Loucy (cell line): ENCODE results near the gene TADA1.
"Not testable (repeated sequence)": the region's sequence is repeated elsewhere in the genome, so short reads cannot be mapped to it uniquely, and the experiment has no call there.

Source experiments
- H2AFZ ChIP-seq: fragments of 200-600 bp; sonication (generic); 2 replicates; pipeline ENCODE4 v1.6.0; 2016; ENCODE audit warnings: antibody characterized with exemption, mild to moderate bottlenecking, low read length, moderate library complexity
- H3F3A ChIP-seq: fragments of 200-600 bp; 2 replicates; pipeline ENCODE4 v1.6.0; 2016; ENCODE audit warnings: antibody characterized with exemption, low read depth, mild to moderate bottlenecking
- H3K27me3 ChIP-seq: fragments of 200-600 bp; sonication (generic); 2 replicates; pipeline ENCODE4 v1.6.1; 2014; ENCODE audit warnings: low read length, mild to moderate bottlenecking; ENCODE audit not compliant: insufficient read depth, poor library complexity, severe bottlenecking
- H3K36me3 ChIP-seq: fragments of 200-600 bp; sonication (generic); 2 replicates; pipeline ENCODE4 v1.6.1; 2016; ENCODE audit warnings: low read length; ENCODE audit not compliant: insufficient read depth
- H3K4me1 ChIP-seq: fragments of 200-600 bp; sonication (generic); 2 replicates; pipeline ENCODE4 v1.5.1; 2014; ENCODE audit warnings: low read length, mild to moderate bottlenecking; ENCODE audit not compliant: insufficient read depth, poor library complexity, severe bottlenecking
- H3K4me2 ChIP-seq: fragments of 200-600 bp; sonication (generic); 2 replicates; pipeline ENCODE4 v1.6.0; 2014; ENCODE audit warnings: antibody characterized with exemption, low read length, low read depth, mild to moderate bottlenecking; ENCODE audit not compliant: poor library complexity, severe bottlenecking
- H3K4me3 ChIP-seq: fragments of 200-600 bp; sonication (generic); 2 replicates; pipeline ENCODE4 v1.5.1; 2014; ENCODE audit warnings: low read length, mild to moderate bottlenecking, mixed read lengths; ENCODE audit not compliant: poor library complexity, severe bottlenecking
- H3K79me2 ChIP-seq: fragments of 200-600 bp; sonication (generic); 2 replicates; pipeline ENCODE4 v1.6.1; 2014; ENCODE audit warnings: low read length; ENCODE audit not compliant: insufficient read depth
- H3K9ac ChIP-seq: fragments of 200-600 bp; sonication (generic); 2 replicates; pipeline ENCODE4 v1.6.0; 2014; ENCODE audit warnings: mild to moderate bottlenecking, low read depth, low read length, moderate library complexity; ENCODE audit not compliant: poor library complexity, severe bottlenecking
- H3K9me2 ChIP-seq: fragments of 200-600 bp; sonication (generic); replicated peaks from 2 replicates; pipeline ENCODE4 v1.6.1; 2016; ENCODE audit warnings: low read depth, low read length, mixed read lengths
- H3K9me3 ChIP-seq: fragments of 200-600 bp; sonication (generic); 2 replicates; pipeline ENCODE4 v1.6.1; 2014; ENCODE audit warnings: mild to moderate bottlenecking, antibody characterized with exemption, low read length, low read depth; ENCODE audit not compliant: insufficient read depth
- H4K20me1 ChIP-seq: fragments of 200-600 bp; sonication (generic); 2 replicates; pipeline ENCODE4 v1.6.0; 2014; ENCODE audit warnings: antibody characterized with exemption, low read length, mild to moderate bottlenecking; ENCODE audit not compliant: insufficient read depth, poor library complexity, severe bottlenecking
- EZH2phosphoT487 ChIP-seq: fragments of 200-600 bp; IDR thresholded peaks from 2 replicates; pipeline ENCODE4 v1.6.1; 2018; ENCODE audit warnings: antibody characterized with exemption, mild to moderate bottlenecking, moderate library complexity, borderline replicate concordance
- TF ChIP-seq, protein P1 (sequence below): fragments of 200-600 bp; sonication (generic); conservative IDR thresholded peaks from 2 replicates; pipeline ENCODE4 v1.5.1; 2014; ENCODE audit warnings: mild to moderate bottlenecking, antibody characterized with exemption, low read length

TADA1 gene

DNA sequence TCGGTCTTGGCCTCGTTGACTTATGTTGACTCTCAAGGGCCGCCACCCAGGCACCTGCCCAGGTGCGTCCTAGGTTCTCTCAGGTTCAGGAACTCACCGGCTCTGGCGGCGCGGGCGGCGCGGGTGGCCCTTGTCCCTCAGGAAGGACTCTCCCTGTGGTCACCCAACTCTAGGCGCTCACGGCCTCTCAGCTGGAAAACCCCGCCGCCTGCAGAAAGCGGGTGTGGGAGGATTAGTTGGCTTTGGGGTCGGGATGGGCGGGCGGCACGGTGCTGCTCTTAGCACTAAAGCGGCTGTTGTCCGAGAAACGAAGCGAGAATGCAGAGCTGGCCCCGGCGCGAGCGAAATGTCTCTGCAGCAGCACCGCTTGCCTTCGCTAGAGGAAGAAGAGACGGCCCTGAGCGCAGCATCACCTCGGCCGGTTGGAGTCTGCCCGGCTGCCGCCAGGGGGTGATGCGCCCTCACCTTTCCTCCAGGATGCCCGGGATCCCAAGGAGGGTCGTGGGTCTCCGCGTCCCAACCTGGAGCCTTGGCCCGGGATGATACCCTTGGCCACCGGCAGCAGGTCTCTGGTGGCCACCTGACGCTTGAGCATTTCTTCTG is 8.1 kb upstream of the TADA1 start:
- no peaks in the 10 kb centered on the region for H4K20me1 ChIP-seq
- H3K9me2 ChIP-seq = no peaks in the 10 kb centered on the region
- H3K4me1 ChIP-seq = peaks cover 17% of the 10 kb centered on the region
- H3K9ac ChIP-seq = peak overlapping the region; percentile 9
- TF ChIP-seq EZH2phosphoT487 = no peak
- no peaks in the 10 kb centered on the region for H3K9me3 ChIP-seq
- H3K36me3 ChIP-seq = no peaks in the 10 kb centered on the region
- H3K27me3 ChIP-seq = no peaks in the 10 kb centered on the region
- no peak overlapping the region for H3K4me3 ChIP-seq
- H3F3A ChIP-seq = no peaks in the 10 kb centered on the region
- peak overlapping the region; percentile 50 for H3K4me2 ChIP-seq
- H3K79me2 ChIP-seq = no peaks in the 10 kb centered on the region
- H2AFZ ChIP-seq = no peak overlapping the region

DNA sequence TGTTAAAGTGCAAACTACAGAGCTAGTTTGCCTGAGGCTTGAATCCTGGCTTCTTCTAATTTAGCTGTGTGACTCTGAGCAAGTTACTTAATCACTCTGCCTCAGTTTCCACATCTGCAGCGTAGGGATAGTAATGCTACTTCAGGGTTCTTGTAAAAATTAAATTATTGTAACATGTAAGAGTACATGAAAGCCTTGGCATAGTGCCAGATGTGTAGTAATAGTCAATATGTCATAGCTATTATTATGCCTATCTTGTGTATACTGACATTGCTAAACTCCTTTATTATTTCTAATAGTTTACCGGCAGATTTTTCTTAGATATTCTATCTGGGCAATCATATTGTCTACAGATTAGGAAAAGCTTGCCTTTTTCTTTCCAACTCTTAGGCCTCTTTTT is 6.8 kb upstream of the TADA1 start:
- no peak overlapping the region for H3K9ac ChIP-seq
- TF ChIP-seq, protein P1, sequence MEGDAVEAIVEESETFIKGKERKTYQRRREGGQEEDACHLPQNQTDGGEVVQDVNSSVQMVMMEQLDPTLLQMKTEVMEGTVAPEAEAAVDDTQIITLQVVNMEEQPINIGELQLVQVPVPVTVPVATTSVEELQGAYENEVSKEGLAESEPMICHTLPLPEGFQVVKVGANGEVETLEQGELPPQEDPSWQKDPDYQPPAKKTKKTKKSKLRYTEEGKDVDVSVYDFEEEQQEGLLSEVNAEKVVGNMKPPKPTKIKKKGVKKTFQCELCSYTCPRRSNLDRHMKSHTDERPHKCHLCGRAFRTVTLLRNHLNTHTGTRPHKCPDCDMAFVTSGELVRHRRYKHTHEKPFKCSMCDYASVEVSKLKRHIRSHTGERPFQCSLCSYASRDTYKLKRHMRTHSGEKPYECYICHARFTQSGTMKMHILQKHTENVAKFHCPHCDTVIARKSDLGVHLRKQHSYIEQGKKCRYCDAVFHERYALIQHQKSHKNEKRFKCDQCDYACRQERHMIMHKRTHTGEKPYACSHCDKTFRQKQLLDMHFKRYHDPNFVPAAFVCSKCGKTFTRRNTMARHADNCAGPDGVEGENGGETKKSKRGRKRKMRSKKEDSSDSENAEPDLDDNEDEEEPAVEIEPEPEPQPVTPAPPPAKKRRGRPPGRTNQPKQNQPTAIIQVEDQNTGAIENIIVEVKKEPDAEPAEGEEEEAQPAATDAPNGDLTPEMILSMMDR = no peak
- TF ChIP-seq EZH2phosphoT487 = no peak
- no peak overlapping the region for H3K4me2 ChIP-seq

GRCh38 chr1:166878173-166878917 is 2.3 kb upstream of the TADA1 start:
- H3K79me2 ChIP-seq = peaks cover 26% of the 10 kb centered on the region
- not testable (repeated sequence) for H3K9me3 ChIP-seq, H3F3A ChIP-seq, H3K9ac ChIP-seq, H3K9me2 ChIP-seq, H2AFZ ChIP-seq, H3K27me3 ChIP-seq, H3K4me2 ChIP-seq, H3K4me3 ChIP-seq, H3K36me3 ChIP-seq
- H3K4me1 ChIP-seq = peaks cover 23% of the 10 kb centered on the region
- H4K20me1 ChIP-seq = peaks cover 13% of the 10 kb centered on the region

More for the DNA sequence above, 6.8 kb upstream of the TADA1 start:
- H3K4me1 ChIP-seq = peaks cover 17% of the 10 kb centered on the region
- H3K9me2 ChIP-seq = no peaks in the 10 kb centered on the region
- H4K20me1 ChIP-seq = no peaks in the 10 kb centered on the region
- no peaks in the 10 kb centered on the region for H3K9me3 ChIP-seq
- H2AFZ ChIP-seq = no peak overlapping the region
- no peaks in the 10 kb centered on the region for H3K79me2 ChIP-seq
- no peaks in the 10 kb centered on the region for H3F3A ChIP-seq
- no peaks in the 10 kb centered on the region for H3K36me3 ChIP-seq
- no peak overlapping the region for H3K4me3 ChIP-seq
- H3K27me3 ChIP-seq = no peaks in the 10 kb centered on the region

DNA sequence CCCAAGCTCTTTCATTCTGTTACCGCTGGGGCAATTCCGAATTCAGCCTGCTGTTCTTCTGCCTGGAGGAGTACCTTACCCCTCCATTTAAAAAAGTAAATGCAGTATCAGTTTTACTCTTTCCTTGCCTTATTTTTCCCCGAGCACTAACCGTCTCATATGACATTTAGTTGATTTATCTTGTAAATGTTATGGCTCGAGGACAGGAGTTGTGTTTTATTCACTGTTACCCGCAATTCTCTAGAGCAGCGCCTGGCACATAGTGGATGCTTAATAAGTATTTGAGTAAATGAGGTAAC is 425 bp upstream of the TADA1 start:
- Histone ChIP-seq H3K79me2 (peaks cover 44% of the 10 kb centered on the region), H3K9me3 (no peaks in the 10 kb centered on the region), H3K4me2 (peak overlapping the region; percentile 87), H3K27me3 (no peaks in the 10 kb centered on the region), H3K9me2 (no peaks in the 10 kb centered on the region), H2AFZ (peak overlapping the region; percentile 90), H3K36me3 (no peaks in the 10 kb centered on the region), H3K4me3 (peak overlapping the region; percentile 79), H3K9ac (peak overlapping the region; percentile 76), H3F3A (no peaks in the 10 kb centered on the region), H4K20me1 (peaks cover 21% of the 10 kb centered on the region), H3K4me1 (peaks cover 40% of the 10 kb centered on the region)
- TF ChIP-seq, protein P1 = peak; percentile 49
- no peak for TF ChIP-seq EZH2phosphoT487
